DMS 273 (cell line): Measurements from ENCODE around the gene LRMDA.

Source experiments
- DNase-seq: peaks from one replicate; lab custom pipeline; 2025; ENCODE audit not compliant: unreplicated experiment; lab: John Stamatoyannopoulos, UW

LRMDA gene

DNA sequence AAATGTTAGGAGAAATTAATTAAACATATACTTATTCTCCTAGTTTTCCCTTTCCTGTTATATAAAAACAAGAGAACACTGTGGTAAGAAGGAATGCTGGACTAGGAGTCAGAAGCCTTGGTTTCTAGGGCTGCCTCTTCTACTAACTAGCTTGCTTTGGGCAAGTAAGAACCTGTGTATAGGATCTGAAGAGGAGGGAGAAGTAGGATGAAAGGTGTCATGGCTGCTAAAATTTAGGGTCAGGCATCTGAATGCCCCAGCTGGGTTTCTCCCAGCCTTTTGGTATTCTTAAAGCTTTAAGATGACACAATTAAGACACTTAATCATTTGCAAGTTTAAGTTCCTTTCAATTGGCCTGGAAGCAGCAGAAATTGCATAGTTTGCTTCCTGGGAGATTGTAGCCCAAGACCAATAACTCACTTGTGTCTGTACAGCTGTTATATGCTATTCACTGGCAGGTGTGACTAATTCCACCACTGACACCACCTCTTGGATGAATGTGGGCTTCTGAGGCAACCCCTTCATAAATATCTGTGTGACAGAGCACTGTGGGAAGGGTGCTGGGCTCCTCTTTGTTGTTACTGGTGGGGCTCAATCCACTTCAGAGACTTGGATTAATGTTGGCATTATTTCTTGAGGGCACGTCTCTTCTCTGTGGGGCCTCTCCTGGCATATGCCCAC, 137.2 kb downstream of the LRMDA start:
- DNase-seq, result no peak

DNA sequence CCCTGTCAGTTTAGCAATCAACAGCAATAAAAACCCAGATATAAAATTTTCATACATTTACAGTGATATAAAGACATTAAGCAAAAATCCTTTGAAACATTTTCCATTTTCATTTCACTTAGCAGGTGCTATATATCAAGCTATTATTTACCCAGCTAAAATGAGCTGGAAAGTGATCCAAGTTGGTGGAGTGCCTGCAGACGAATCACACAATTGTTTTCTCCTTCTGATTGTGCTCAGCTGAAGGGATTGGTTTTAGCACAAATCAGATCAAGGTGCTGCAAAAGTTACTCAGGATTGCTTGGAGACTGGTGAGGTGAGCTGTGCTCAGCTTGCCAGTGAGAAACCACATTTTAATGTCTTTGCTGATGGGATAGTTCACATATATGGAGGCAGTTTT, 138.1 kb downstream of the LRMDA start:
- DNase-seq, result no peak

DNA sequence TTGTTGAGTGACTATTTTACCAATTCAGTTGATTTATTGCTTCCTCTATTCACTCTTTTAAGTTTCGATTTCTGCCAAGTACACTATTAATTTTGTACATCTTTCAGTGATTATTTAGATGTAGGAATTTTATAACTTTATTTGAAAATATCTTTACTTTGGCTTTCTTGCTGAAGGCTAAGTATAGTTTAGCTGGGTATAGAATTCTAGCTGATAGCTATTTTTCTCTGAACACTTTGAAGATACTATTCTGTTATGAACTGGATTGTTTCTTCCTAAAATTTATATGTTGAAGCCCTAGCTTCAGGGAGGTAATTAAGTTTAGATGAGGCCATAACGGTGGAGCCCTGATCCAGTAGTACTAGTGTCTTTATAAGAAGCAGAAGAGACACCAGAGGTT, 141.1 kb downstream of the LRMDA start:
- no peak for DNase-seq

DNA sequence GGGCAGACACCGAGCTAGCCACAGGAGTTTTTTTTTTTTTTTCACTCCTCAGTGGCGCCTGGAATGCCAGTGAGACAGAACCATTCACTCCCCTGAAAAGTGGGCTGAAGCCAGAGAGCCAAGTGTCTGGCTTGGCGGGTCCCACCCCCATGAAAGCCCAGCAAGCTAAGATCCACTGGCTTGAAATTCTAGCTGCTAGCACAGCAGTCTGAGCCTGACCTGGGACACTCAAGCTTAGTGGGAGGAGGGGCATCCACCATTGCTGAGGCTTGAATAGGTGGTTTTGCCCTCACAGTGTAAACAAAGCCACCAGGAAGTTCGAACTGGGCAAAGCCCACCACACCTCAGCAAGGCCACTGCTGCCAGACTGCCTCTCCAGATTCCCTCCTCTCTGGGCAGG, 144.5 kb downstream of the LRMDA start:
- DNase-seq, result no peak

DNA sequence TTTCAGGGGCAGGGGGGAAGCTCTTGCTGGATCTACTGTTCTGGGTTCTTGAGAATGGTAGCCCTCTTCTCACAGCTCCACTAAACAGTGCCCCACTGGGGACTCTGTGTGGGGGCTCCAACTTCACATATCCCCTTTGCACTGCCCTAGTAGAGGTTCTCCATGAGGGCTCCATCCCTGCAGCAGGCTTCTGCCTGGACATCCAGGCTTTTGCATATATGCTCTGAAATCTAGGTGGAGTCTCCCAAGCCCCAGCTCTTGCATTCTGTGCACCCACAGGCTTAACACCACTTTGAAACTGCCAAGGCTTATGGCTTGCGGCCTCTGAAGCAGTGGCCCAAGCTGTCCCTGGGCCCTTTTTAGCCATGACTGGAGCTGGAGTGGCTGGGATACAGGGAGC, 150.7 kb downstream of the LRMDA start:
- no peak for DNase-seq

DNA sequence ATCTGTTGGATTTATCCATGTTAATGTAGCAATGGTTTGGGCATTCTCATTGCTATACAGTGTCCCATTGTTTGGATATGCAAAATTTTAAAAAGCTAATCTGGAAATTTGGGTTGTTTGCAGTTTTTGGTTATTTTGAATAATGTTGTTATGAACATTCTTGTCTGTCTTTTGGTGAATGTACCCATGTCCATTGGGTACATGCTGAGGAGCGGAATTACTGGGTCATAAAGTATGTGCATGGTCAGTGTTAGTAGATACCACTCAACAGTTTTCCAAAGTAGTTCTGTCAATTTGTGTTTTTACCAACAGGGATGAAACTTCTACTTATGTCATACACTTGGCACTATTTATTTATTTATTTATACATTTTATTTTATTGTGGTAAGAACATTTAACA, 153.9 kb downstream of the LRMDA start:
- DNase-seq, result no peak

DNA sequence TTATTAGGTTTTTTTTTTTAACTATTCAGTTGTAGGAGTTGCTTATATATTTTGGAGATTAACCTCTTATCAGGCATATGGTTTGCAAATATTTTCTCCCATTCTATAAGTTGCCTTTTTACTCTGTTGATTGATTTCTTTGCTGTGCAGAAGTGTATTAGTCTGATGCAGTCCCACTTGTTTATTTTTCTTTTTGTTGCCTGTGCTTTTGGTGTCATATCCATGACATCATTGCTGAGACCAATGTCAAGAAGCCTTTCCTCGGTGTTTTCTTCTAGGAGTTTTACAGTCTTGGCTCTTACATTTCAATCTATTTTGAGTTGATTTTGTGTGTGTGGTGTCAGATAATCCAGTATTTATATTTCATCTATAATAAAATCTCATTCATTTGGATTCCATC, 155.4 kb downstream of the LRMDA start:
- no peak for DNase-seq

DNA sequence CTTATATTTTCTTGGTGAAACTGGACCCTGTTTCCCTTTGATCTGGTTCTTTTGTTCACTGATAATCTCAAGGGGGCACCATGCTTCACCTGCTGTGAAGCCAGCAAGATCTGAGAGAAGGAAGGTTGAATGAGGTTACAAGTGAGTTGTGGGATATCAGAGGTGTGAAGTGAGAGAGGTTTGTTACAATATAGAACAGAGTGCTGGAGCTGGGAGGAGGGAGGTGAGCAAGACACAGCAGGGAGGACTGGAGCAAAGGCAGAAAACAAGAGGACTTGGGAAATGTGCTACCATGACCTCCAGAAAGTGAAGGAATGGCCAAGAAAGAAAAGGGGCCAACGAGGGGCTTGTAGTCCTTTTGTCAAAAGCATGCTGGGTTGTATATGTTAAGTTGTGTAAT, 156.6 kb downstream of the LRMDA start:
- no peak for DNase-seq

DNA sequence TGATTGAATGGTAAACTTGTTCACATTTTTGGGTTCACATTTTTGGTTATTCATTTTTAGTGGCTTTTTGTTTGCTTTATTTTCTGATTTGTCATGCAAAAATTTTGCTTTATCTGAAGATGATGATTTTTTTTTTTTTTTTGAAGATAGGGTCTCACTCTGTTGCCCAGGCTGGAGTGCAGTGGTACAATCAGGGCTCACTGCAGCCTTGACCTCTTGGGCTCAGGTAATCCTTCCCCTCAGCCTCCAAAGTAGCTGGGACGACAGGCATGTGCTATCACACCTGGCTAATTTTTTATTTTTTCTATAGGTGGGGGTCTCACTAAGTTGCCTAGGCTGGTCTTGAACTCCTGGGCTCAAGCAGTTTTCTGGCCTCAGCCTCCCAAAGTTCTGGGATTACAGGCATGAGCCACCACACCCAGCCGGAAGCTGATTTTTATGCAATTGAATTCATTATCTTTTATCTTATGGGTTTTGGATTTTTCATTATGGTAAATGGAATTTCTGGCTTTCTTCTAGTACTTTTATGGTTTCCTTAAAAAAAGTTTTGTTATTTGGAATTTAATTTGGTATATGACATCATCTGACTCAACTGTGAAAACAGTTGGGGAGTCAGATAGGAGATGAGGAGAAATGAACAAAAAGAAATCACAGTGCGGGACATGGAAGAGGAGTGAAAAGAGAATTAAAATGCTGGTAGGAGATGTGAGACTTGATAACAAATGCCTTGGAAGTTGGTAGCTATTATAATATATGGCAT, 158.7 kb downstream of the LRMDA start:
- DNase-seq, result no peak

DNA sequence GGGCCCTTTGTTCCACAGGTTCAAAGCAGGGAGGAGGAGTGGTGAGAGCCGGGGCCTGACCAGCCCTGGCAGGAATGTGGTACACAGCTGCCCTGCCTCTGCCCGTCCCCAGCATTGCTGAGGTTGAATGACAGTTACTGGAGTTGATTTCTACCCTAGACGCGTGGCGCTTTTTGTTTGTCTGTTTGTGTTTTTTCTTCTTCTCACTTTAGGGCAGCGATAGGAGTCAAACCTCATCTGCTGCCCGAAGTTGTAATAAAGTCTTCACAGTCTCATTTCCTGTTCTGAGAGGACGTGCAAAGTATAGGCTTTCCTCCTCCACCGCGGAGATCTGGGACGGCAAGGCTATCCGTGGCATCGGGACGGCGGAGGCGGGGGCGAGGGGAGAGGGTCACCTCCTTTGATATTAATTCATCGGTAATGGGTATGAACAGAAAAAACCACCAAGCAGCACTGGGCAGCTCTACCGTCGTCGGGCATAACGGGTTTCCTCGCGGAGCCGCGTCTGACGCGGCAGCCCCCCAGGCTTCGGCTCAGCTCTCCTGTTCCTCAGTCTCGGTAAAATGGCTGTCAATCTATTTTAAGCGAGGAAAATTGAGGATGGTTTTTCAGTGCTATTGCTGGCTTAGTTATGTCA, 160.8 kb downstream of the LRMDA start:
- DNase-seq, result no peak

DNA sequence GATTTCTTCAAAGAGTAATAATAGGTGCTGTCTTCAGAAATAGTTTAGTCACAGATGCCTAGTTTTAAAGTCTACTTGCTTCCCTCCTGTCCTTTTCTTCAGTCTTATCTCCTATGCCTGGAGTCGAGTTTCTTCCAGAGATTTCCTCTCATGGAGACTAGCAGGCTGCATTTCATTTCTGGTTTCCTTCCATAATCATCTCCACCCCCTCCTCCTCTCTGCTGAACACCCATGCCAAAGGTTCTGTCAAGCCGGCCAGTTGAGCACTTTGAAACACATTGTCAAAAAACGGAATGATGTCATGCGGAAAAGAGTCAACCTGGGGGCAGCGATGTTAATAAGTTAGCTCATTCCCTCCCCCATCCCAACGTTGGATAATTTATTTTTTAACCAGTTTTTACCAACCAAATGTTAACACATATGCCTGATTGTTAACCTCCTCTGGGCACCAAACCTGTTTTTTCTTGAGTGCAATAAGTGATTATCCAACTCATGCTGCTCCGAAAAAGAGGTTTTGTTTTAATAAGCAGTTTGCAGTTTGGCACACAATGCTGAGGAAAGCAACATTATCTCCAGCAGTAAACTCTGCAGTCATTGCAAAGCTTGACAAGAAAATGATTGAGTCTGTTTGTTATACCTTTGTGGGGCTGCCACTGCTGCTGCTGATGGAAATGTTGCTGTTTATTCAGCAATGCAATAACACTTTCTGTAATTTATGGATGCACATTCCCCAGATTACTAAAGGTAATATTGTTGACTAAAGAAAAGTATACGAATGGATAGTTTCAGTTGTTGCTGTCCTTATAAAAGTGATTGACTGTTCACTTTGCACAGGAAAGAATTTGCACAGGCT, 161.6 kb downstream of the LRMDA start:
- DNase-seq, result no peak

DNA sequence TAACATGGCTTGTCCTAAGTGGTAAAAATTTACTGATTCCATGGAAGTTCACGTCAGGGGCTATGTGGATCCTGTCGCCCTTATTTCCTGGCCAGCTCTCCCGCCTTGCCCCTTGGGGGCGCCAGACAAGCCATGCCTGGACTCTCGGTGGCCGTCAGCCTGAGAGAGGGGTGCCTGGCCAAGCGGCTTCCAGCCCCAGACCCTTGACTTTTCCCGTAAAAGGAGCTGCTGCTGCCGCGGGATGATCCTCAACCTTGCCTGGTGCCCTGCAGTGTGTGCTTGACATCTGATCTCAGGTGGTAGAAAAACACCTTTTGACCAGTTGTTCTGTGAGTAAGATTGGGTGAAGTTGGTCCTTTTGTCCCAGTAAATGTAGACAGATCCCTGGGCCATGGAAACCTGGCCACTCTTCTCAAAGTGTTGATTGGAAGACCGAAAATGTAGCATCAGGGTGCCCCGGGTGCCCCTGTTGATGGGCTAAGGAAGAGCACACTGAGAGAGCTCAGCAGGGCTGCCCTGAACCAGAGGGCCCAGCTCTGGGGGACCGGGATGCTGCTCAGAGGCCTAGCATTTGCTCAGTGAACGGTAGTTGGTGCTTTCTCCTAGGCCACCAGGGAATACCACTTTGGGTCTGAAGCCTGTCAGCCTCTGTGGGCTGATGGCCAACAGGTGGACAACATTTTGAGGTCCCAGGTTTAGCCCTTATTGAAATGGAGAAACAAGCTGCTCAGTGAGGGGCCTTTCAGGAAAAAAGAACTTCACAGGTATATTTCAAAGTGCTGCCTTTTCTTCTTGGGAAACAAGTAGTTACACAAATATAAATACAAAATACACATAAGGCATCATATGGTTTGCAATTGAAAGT, 162.5 kb downstream of the LRMDA start:
- DNase-seq, result peak; percentile 9

DNA sequence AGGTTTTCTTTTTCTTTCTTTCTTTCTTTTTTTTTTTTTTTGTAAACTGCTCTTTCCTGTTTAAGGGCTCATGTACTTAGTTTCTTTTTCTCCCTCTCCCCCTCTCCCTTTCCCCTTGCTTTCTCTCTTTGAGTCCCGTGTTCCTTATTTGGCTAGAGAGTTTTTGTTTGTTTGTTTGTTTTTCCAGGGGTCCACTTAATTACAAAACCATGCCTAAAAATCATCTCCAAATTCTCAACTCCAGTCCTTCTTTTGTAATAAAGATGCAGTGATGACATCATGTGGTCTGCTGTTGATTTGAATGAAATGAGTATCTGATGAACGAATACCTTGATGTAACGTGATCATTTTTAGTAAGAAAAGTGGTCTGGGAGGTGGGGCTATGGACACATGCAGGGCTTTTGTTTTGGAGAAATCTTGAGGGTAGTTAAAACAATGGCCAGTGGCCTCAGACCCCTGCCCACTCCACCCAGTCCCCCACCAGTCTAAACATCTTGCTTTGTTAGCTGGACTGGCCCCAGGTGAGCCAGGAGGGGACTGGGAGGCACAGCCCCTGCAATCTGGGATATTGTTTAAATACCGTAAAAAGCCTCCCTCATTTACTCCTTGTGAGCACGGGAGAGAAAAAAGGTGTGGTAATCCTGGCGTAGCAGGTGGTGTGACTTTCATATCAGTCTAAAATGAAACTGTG, 165.7 kb downstream of the LRMDA start:
- DNase-seq, result no peak

DNA sequence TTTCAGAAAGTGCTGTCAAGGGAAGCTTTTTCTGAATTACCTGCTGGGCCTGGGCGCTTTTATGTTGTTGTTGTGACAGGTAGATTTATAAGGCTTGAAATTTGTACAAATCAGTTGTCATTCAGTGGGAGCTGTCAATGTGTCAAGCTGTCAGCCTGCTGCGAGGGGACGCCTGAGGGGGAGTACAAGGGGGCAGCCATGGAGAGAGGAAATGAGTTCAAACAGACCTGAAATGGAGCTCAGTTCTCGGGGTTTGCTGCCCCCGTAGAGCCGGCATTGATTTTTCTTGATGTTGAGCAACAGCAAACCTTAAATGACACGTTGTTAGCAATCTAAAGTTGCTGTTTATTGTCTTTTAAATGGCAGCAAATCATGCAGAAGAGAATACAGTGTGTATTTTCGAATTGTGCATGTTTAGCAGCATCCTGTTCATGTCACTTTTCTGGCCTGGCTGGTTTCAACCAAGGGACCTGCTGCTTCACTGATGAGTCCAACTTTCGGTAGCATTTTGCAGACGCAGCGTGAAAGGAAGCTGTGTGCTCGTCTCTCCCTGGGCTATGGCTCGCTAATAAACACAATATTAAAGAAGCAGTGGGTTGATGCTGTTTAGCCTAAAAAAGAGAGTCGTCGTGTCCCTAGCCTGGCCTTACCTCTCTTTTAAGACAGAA, 166.5 kb downstream of the LRMDA start:
- DNase-seq, result no peak

DNA sequence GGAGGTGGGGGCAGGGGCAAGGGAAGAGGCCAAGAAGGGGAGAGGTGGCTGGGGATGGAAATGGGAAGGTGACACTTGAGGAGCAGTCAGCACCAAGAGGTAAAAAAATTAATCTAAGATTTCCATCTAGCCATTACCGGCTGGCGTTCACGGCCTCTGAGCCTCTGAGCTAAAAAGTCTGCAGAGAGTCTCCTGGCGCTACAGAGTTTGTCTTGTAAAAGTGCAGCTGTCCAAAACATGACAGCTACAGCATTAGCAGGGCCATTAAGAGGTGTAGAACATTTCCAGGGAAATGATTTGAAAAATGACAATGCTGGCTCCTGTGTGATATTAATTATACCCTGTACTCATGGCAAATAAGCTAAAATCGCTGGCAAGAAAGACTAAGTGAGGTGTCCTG, 167.6 kb downstream of the LRMDA start:
- DNase-seq, result no peak

DNA sequence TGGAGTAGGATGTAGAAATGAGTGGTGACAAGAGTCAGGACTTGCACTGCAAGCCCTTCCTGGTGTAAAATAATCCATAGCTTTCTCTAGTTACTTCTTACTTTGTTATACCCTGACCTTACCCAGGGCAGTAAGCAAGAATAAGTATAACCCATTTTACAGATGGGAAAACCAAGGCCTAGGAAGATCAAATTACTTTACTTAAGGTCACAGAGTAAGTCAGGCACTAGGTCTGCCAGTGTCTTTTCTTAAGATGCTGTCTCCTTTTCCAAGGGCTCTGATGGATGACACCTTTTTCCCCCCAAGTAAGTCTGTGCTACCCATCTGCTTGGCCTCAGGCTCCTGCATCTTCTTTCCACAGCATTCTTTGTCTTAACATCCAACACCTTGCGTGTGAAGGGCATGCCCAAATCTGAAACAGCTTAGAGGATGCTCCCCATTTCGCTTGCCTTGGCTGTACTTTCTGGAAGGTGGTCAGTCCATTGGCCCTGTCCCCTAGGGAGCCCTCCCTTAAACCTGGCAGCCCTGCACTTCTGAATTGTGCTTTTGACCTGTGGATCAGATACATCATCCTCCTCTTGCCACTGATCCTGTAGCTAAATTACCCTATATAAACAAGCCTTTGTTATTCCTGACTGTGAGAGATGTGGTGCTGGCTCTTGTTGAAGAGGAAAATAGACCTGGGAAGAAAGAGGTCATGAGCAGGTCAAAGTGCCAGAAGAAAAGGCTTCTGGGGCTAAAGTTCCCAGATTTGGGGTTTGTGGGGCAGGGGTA, 168.6 kb downstream of the LRMDA start:
- DNase-seq, result no peak

DNA sequence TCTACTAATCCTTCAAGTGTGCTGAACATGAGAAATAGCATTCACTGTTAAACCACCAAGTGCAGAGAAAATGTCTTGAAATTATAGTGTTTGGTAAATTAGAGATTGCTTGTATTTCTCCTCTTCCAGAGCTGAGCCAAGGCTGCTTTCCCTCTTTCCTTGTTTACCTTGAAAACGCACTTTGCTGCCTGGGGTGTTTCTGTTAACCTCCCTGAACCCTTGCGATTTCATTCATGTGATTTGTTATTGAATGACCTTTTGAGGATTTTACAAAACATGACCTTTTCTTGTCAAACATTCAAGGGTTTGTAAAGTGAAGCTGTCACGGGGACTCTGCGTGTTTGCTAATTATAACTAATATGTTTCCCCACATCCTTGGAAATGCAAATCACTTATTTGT, 169.4 kb downstream of the LRMDA start:
- no peak for DNase-seq

DNA sequence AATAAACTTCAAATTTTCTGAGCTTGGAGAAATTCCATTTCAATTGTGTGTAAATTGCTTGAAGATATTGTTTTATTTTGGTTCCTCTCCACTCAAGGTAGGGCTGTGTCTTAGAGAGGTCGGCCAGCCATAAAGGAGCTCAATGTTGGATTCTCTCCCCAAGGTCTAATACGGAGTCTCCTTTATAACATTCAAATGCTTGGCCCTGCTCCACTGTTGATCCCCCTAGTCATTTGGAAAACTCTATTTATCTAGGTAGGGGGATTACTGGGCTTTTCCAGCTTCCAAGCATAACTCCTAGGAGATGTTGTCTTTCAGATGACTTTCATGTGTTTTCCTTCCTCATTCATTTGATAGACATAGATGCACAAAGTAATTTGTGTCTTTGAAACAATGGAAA, 170.9 kb downstream of the LRMDA start:
- DNase-seq, result no peak

DNA sequence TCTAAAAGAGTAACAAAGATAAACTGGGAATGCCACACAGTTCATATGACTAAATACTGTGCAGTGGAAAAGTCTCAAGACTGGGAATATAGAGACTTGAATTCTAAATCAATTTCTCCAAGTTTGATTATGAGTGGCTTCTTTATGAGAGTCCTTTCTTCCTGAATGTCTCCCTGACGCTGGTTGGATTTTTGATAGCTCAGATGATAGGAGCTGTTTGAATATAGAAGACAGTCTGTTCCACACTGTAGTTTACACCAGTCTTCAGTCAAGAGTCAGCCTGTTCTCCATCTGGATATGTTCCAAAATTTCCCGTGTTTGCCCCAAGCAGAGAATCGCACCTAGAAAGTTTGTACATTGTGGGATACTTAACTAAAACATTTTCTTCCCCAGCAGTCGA, 173.7 kb downstream of the LRMDA start:
- no peak for DNase-seq
